ENCODE results near the gene DNAH14. TPM values are rescaled to one million over a fixed set of nuclear protein-coding genes. Genes with fewer than 3 reads are reported as not detected.
A peak's percentile ranks its signal among the peaks of the same experiment; 100 is the strongest.

DNAH14 gene
- total and polyA plus RNA-seq, 10 of the 15 experiments (the other 5 are each of a cell fraction or from before 2014, with no cell fraction given) = 2.0 to 7.9 (median 4.8) TPM

- no peak for TF ChIP-seq TCF7 (IDR thresholded peaks at IDR 0.05; ENCODE audit: borderline replicate concordance)
- TF ChIP-seq SIX5 (IDR thresholded peaks at IDR 0.05; ENCODE audit: low read depth, low read length, severe bottlenecking) = no peak
- TF ChIP-seq NBN (IDR thresholded peaks at IDR 0.05) = no peak
- TF ChIP-seq ZNF622 (IDR thresholded peaks at IDR 0.05) = no peak
- TF ChIP-seq CEBPZ (IDR thresholded peaks at IDR 0.05; ENCODE audit: low read depth, low read length) = no peak
These were observed 213.5 kb downstream of the DNAH14 start (continued) for GRCh38 chr1:225143001-225143400.

- H3K27me3 ChIP-seq (replicated peaks in 1 of 2; ENCODE audit: control insufficient read depth in 2 of 2, insufficient read depth in 2 of 2, low read length in 1 of 2) = no peaks in the 10 kb centered on the region
- intact Hi-C loops (cut with micrococcal nuclease; ENCODE audit: unreplicated experiment) (no loop called here), in situ Hi-C loops (cut with MboI) (no loop called here)
- ChIA-PET POLR2A (no interaction called here), SMC1A (ENCODE audit: uncharacterized antibody, unreplicated experiment) (no interaction called here), CTCF (no interaction called here), RAD21 (ENCODE audit: unreplicated experiment) (no interaction called here)
- 5% methylated on average over 5 of the region's 5 CpGs for WGBS (ENCODE audit: insufficient coverage, insufficient replicate concordance, low lambda C conversion rate, missing lambda C conversion rate)
- FAIRE-seq = no peak
- no peak overlapping the region for H3K4me2 ChIP-seq (ENCODE audit: control insufficient read depth, insufficient read depth)
- BruUV-seq (replicated peaks) = no TSS peak
- no peaks in the 10 kb centered on the region for H3K79me2 ChIP-seq (ENCODE audit: control insufficient read depth, insufficient read depth, low read length)
- peak; percentile 57 for ATAC-seq
- H2AFZ ChIP-seq (ENCODE audit: control insufficient read depth, low read depth, low read length) = no peak overlapping the region
- H3K9me3 ChIP-seq (replicated peaks; ENCODE audit: control insufficient read depth, insufficient read depth, low read length) = no peaks in the 10 kb centered on the region
- no peak overlapping the region for H3K9ac ChIP-seq (ENCODE audit: control insufficient read depth, insufficient read depth, low read length)
- DNase-seq (ENCODE audit: low read depth, low spot score) = no peak
- no peaks in the 10 kb centered on the region for H3K4me1 ChIP-seq (ENCODE audit: control insufficient read depth, insufficient read depth, low read length)
- H3K4me3 ChIP-seq = no peak overlapping the region
- no peaks in the 10 kb centered on the region for H4K20me1 ChIP-seq (ENCODE audit: control insufficient read depth, insufficient read depth)
- no peaks in the 10 kb centered on the region for H3K36me3 ChIP-seq (ENCODE audit: control insufficient read depth in 2 of 2, insufficient read depth in 2 of 2, low read length in 1 of 2)
- H3K27ac ChIP-seq (ENCODE audit: control insufficient read depth, insufficient read depth) = no peak overlapping the region
- TF ChIP-seq REST (IDR thresholded peaks at IDR 0.05; ENCODE audit: low read depth, low read length) (no peak), IRF5 (IDR thresholded peaks at IDR 0.05; ENCODE audit: borderline replicate concordance) (no peak), BCLAF1 (IDR thresholded peaks at IDR 0.05) (no peak), CBX3 (IDR thresholded peaks at IDR 0.05; ENCODE audit: borderline replicate concordance, low read depth) (no peak), MLLT1 (IDR thresholded peaks at IDR 0.05) (no peak), SP1 (IDR thresholded peaks at IDR 0.05; ENCODE audit: low read depth, low read length) (no peak)
These were observed 217.0 kb downstream of the DNAH14 start for GRCh38 chr1:225146478-225146877.

All from GM12878 (cell line).